GM12873 (cell line): Measurements from ENCODE around the gene DYRK1A.

ENCODE experiments used
- CTCF ChIP-seq: IDR thresholded peaks from 2 replicates; pipeline ENCODE4 v1.5.1; 2012; ENCODE audit warnings: low read depth, mild to moderate bottlenecking, moderate library complexity, low read length, control low read depth; ENCODE audit not compliant: insufficient read depth; ENCODE audit errors: missing control alignments

The DYRK1A gene

GRCh38 chr21:37550618-37551330, 184.2 kb downstream of the DYRK1A start:
- TF ChIP-seq CTCF: no peak

GRCh38 chr21:37551331-37551992, 184.9 kb downstream of the DYRK1A start:
- TF ChIP-seq CTCF: no peak

GRCh38 chr21:37551993-37552355, 185.4 kb downstream of the DYRK1A start:
- TF ChIP-seq CTCF: no peak

GRCh38 chr21:37552496-37553029, 186.0 kb downstream of the DYRK1A start:
- no peak for TF ChIP-seq CTCF

- TF ChIP-seq CTCF: no peak
Observed at GRCh38 chr21:37553078-37553481, 186.5 kb downstream of the DYRK1A start.

- TF ChIP-seq CTCF: no peak
Observed at GRCh38 chr21:37554661-37555379, 188.2 kb downstream of the DYRK1A start.

- no peak for TF ChIP-seq CTCF
Observed at GRCh38 chr21:37555672-37556261, 189.2 kb downstream of the DYRK1A start.
